IMR-90 (cell line): ENCODE data around the gene TOR1A. TPM values are rescaled to one million over a fixed set of nuclear protein-coding genes. Genes with fewer than 3 reads are reported as not detected.
A peak's percentile ranks its signal among the peaks of the same experiment; 100 is the strongest.

ENCODE experiments used
- ATAC-seq: fragments of 200-7000 bp; cut with Tn5 transposase; 2 replicates; pipeline ENCODE4 v1.9.1; 2020; ENCODE audit warnings: low read depth, mild to moderate bottlenecking, moderate library complexity
- BruUV-seq: library from RNA; stranded (reverse); fragments of 400-500 nt; replicated peaks from 2 replicates; lab custom pipeline; 2021; lab: Mats Ljungman, UMichigan
- CTCF ChIA-PET: fragments of 300-600 bp; formaldehyde crosslinking; extraction: SDS; loops from one replicate; lab custom pipeline; 2021; ENCODE audit warnings: antibody characterized with exemption; lab: Yijun Ruan, JAX
- POLR2A ChIA-PET: fragments of 300-600 bp; sonication (Branson Sonifier 250); formaldehyde crosslinking; loops from one replicate; lab custom pipeline; 2022; ENCODE audit warnings: antibody characterized with exemption; ENCODE audit not compliant: unreplicated experiment; lab: Charles Lee
- DNase-seq: peaks from one replicate; pipeline ENCODE4 v3.0.0; 2013
- H2AFZ ChIP-seq: replicated peaks from 2 replicates; pipeline ENCODE3; 2013; ENCODE audit warnings: low read length, mild to moderate bottlenecking; ENCODE audit not compliant: poor library complexity
- H2AK5ac ChIP-seq: 2 replicates; pipeline ENCODE4 v1.6.1; 2013; ENCODE audit warnings: low read depth, low read length, inconsistent platforms
- H2AK9ac ChIP-seq: replicated peaks from 2 replicates; pipeline ENCODE3; 2013; ENCODE audit warnings: mild to moderate bottlenecking, low read depth, low read length, moderate library complexity; ENCODE audit not compliant: poor library complexity
- H2BK120ac ChIP-seq: 2 replicates; pipeline ENCODE4 v1.6.1; 2013; ENCODE audit warnings: low read depth, low read length, inconsistent platforms
- H2BK15ac ChIP-seq: 3 replicates; pipeline ENCODE4 v1.6.1; 2013; ENCODE audit warnings: low read depth, low read length, inconsistent platforms
- H2BK20ac ChIP-seq: 2 replicates; pipeline ENCODE4 v1.6.1; 2013; ENCODE audit warnings: low read depth, mild to moderate bottlenecking, inconsistent platforms, low read length, moderate library complexity
- H2BK5ac ChIP-seq: 2 replicates; pipeline ENCODE4 v1.6.1; 2013; ENCODE audit warnings: mild to moderate bottlenecking, low read depth, low read length, inconsistent platforms; ENCODE audit not compliant: poor library complexity, severe bottlenecking
- H3K14ac ChIP-seq: replicated peaks from 2 replicates; pipeline ENCODE4 v1.6.1; 2013; ENCODE audit warnings: low read depth, low read length, inconsistent platforms
- H3K18ac ChIP-seq: 2 replicates; pipeline ENCODE4 v1.6.1; 2013; ENCODE audit warnings: low read depth, low read length, control low read depth
- H3K23ac ChIP-seq: 2 replicates; pipeline ENCODE4 v1.6.1; 2013; ENCODE audit warnings: low read depth, low read length, inconsistent platforms
- H3K27ac ChIP-seq: 2 replicates; pipeline ENCODE4 v1.5.1; 2013; ENCODE audit warnings: mild to moderate bottlenecking, control low read depth, low read length; ENCODE audit not compliant: insufficient read depth
- H3K27me3 ChIP-seq: 2 replicates; pipeline ENCODE4 v1.6.1; 2013; ENCODE audit warnings: low read length; ENCODE audit not compliant: control insufficient read depth, insufficient read depth
- H3K36me3 ChIP-seq: 2 replicates; pipeline ENCODE4 v1.6.1; 2013; ENCODE audit warnings: low read length, mixed read lengths; ENCODE audit not compliant: control insufficient read depth, insufficient read depth
- H3K4ac ChIP-seq: 2 replicates; pipeline ENCODE4 v1.6.1; 2013; ENCODE audit warnings: low read depth, low read length, inconsistent platforms
- H3K4me1 ChIP-seq: 2 replicates; pipeline ENCODE4 v1.6.1; 2013; ENCODE audit warnings: low read length, mixed read lengths; ENCODE audit not compliant: control insufficient read depth, insufficient read depth
- H3K4me2 ChIP-seq: 2 replicates; pipeline ENCODE4 v1.6.1; 2013; ENCODE audit warnings: low read depth, mild to moderate bottlenecking, control low read depth, low read length, moderate library complexity
- H3K4me3 ChIP-seq: 2 replicates; pipeline ENCODE4 v1.5.1; 2013; ENCODE audit warnings: low read depth, mild to moderate bottlenecking, control low read depth, low read length, moderate library complexity; ENCODE audit not compliant: insufficient read depth
- H3K56ac ChIP-seq: 2 replicates; pipeline ENCODE4 v1.6.1; 2013; ENCODE audit warnings: low read length, inconsistent platforms; ENCODE audit not compliant: insufficient read depth; ENCODE audit errors: extremely low read depth
- H3K79me1 ChIP-seq, 2 experiments: 2 replicates each; pipeline ENCODE4 v1.6.1; 2013; ENCODE audit warnings: low read length in 2 of 2, inconsistent platforms in 1 of 2, low read depth in 1 of 2
- H3K9ac ChIP-seq: 2 replicates; pipeline ENCODE4 v1.6.1; 2013; ENCODE audit warnings: low read depth, low read length, control low read depth
- H3K9me1 ChIP-seq: 2 replicates; pipeline ENCODE4 v1.6.1; 2013; ENCODE audit warnings: low read length, inconsistent platforms; ENCODE audit not compliant: insufficient read depth
- H3K9me3 ChIP-seq: 2 replicates; pipeline ENCODE4 v1.6.1; 2013; ENCODE audit warnings: low read length; ENCODE audit not compliant: control insufficient read depth, insufficient read depth
- H4K20me1 ChIP-seq: 2 replicates; pipeline ENCODE4 v1.6.1; 2013; ENCODE audit warnings: low read length, inconsistent platforms; ENCODE audit not compliant: insufficient read depth
- H4K5ac ChIP-seq: 2 replicates; pipeline ENCODE4 v1.6.1; 2013; ENCODE audit warnings: mild to moderate bottlenecking, low read depth, low read length, control low read depth
- H4K8ac ChIP-seq, 2 experiments: 2 replicates each; pipeline ENCODE4 v1.6.1; 2013; ENCODE audit warnings: low read depth in 2 of 2, low read length in 2 of 2, control low read depth in 1 of 2, inconsistent platforms in 1 of 2
- H4K91ac ChIP-seq: 2 replicates; pipeline ENCODE4 v1.6.1; 2013; ENCODE audit warnings: low read depth, low read length, inconsistent platforms; ENCODE audit not compliant: insufficient read depth
- BHLHE40 ChIP-seq: fragments of 150-350 bp; IDR thresholded peaks from 2 replicates; pipeline ENCODE4 v1.6.1; 2016; ENCODE audit warnings: mild to moderate bottlenecking, low read depth, low read length
- FOS ChIP-seq: fragments of 150-350 bp; IDR thresholded peaks from 2 replicates; pipeline ENCODE4 v1.6.1; 2016; ENCODE audit warnings: low read depth, low read length
- MAZ ChIP-seq: IDR thresholded peaks from 2 replicates; pipeline ENCODE4 v1.6.1; 2012; ENCODE audit warnings: low read depth, mild to moderate bottlenecking, low read length, improper control_type of control experiment, moderate library complexity, borderline replicate concordance
- NFE2L2 ChIP-seq: fragments of 150-350 bp; IDR thresholded peaks from 2 replicates; pipeline ENCODE4 v1.6.1; 2016; ENCODE audit warnings: low read depth, mild to moderate bottlenecking, low read length
- WGBS, 2 experiments: methylation state at CpG; one replicate each; pipeline versions ENCODE4 v1.1.5 to v1.1.7; 2013; ENCODE audit warnings: missing lambda C conversion rate in 2 of 2; ENCODE audit not compliant: insufficient read length in 1 of 2; ENCODE audit errors: extremely low coverage in 2 of 2; 5-methylcytosine and 5-hydroxymethylcytosine counted together
- dilution Hi-C: fragments of 300-500 bp; cut with HindIII; formaldehyde crosslinking; loops from one replicate; pipeline ENCODE4 v1.14.3; 2018; ENCODE audit warnings: low sequenced_read_pairs; ENCODE audit not compliant: unreplicated experiment
- in situ Hi-C: fragments of 300-500 bp; cut with MboI; formaldehyde crosslinking; loops from 3 replicates; pipeline ENCODE4 v1.14.3; 2019; ENCODE audit warnings: low sequenced_read_pairs, inconsistent platforms, mixed read lengths
- intact Hi-C: fragments of 100-400 bp; cut with micrococcal nuclease; formaldehyde crosslinking; loops from 2 replicates; pipeline ENCODE4 v1.10.0; 2022
- polyA plus RNA-seq, 3 experiments: library from polyadenylated mRNA; depleted of rRNA; stranded (reverse); fragments of >200 nt; gene quantifications; 2 replicates each; pipeline ENCODE4 v1.2.3, GENCODE V29; 2012; ENCODE audit warnings: low replicate concordance in 1 of 3
- total RNA-seq: library from RNA; depleted of rRNA; stranded (reverse); fragments of >200 nt; gene quantifications from 2 replicates; pipeline ENCODE4 v1.2.3, GENCODE V29; 2012
- TF ChIP-seq, protein P1 (sequence below): fragments of 150-350 bp; IDR thresholded peaks from 2 replicates; pipeline ENCODE4 v1.6.1; 2016; ENCODE audit warnings: low read depth, mild to moderate bottlenecking, low read length, moderate library complexity, borderline replicate concordance

The TOR1A gene
- total and polyA plus RNA-seq, 2 of the 4 experiments (the other 2 are of a cell fraction) = 27.1 to 74.2 TPM

DNA sequence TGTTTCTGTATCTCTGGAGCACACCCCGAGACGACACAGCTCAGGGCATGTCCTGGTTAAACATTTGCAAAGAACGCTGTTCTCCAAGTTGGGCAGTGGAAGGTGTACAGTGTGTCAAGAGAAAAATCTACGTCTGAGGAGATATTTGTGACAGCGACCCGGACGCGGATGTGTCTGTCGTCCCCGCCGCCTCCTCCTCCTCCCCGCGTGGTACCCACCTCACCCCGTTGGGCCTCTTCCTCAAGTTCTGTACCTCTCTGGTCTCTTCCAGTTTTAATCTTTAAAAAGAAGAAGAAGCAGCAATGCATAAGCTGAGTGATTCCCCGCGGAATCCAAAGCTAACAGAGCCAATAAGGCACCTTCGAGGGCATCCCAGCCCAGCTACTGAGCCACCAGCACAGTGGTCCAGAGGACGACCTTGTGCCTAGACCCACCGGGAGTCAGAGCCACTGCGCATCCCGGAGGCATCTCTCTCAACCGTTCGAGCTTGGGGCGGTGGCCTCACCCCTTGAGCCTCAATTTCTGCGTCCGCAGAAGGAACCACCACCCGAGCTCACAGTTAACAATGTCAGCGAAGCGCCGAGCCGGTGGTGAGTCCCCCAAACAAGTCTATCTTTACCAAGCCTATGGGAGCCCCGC is 10.7 kb upstream of the TOR1A start (continued):
- no peak for TF ChIP-seq NFE2L2
- TF ChIP-seq MAZ = no peak
- TF ChIP-seq, protein P1, sequence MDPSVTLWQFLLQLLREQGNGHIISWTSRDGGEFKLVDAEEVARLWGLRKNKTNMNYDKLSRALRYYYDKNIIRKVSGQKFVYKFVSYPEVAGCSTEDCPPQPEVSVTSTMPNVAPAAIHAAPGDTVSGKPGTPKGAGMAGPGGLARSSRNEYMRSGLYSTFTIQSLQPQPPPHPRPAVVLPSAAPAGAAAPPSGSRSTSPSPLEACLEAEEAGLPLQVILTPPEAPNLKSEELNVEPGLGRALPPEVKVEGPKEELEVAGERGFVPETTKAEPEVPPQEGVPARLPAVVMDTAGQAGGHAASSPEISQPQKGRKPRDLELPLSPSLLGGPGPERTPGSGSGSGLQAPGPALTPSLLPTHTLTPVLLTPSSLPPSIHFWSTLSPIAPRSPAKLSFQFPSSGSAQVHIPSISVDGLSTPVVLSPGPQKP = no peak

DNA sequence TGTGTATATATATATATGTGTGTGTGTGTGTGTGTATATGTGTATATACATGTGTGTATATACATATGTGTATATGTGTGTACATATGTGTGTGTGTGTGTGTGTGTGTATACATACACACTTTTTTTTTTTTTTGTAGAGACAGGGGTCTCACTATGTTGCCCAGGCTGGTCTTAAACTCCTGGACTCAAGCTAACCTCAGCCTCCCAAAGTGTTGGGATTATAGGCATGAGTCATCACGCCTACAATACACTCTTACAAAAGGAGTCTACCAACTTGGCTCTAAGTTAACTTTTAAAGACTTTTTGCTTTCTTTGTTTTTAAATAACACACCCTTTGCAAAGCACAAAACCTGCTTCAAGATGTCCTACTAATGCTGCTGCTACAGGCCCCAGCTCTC is 9.0 kb upstream of the TOR1A start:
- Histone ChIP-seq H3K23ac (no peak overlapping the region), H3K27me3 (no peaks in the 10 kb centered on the region), H3K4me2 (no peak overlapping the region), H2BK20ac (no peak overlapping the region), H3K14ac (no peak overlapping the region), H2BK120ac (no peak overlapping the region), H2AFZ (no peak overlapping the region), H4K5ac (no peak overlapping the region), H3K4me1 (peaks cover 4% of the 10 kb centered on the region; the same call in 1 of the 2 replicates), H3K27ac (no peak overlapping the region), H2AK5ac (no peak overlapping the region), H2BK5ac (no peak overlapping the region), H4K8ac (no peak overlapping the region), H3K56ac (no peak overlapping the region), H3K9ac (no peak overlapping the region), H3K9me3 (no peaks in the 10 kb centered on the region), H3K4me3 (no peak overlapping the region), H4K20me1 (no peaks in the 10 kb centered on the region; the same call in 1 of the 2 replicates), H3K9me1 (peaks cover 6% of the 10 kb centered on the region; the same call in 1 of the 2 replicates), H4K91ac (no peak overlapping the region), H2BK15ac (no peak overlapping the region), H2AK9ac (no peak overlapping the region), H3K36me3 (peaks cover 30% of the 10 kb centered on the region), H3K18ac (no peak overlapping the region), H3K4ac (no peak overlapping the region), H3K79me1 (peaks cover 27 to 44% of the 10 kb centered on the region in 2 experiments)
- in situ Hi-C loops = no loop called here
- ATAC-seq (no peak), DNase-seq (peak; percentile 20)
- intact Hi-C loops = no loop called here
- BruUV-seq = no TSS peak
- TF ChIP-seq FOS (peak; percentile 10; the same call in 1 of the 2 replicates), BHLHE40 (no peak)
- CTCF ChIA-PET = no interaction called here
- WGBS, 2 experiments = no CpG with 5 or more reads among the region's 1 CpG
- POLR2A ChIA-PET = no interaction called here
- dilution Hi-C loops = no loop called here
